GM12874 (cell line): ENCODE measurements around the gene LRP1B.

Experiments
- CTCF ChIP-seq: IDR thresholded peaks from 2 replicates; pipeline ENCODE4 v1.5.1; 2011; ENCODE audit warnings: low read depth, mild to moderate bottlenecking, control low read depth, low read length, moderate library complexity; ENCODE audit not compliant: insufficient read depth

The LRP1B gene

GRCh38 chr2:141079231-141079630, 1051.6 kb downstream of the LRP1B start:
- TF ChIP-seq CTCF: no peak

- TF ChIP-seq CTCF: no peak
Measured at GRCh38 chr2:141075753-141076152, 1055.1 kb downstream of the LRP1B start.

- TF ChIP-seq CTCF: no peak
Measured at GRCh38 chr2:141068053-141068682, 1062.6 kb downstream of the LRP1B start.

- no peak for TF ChIP-seq CTCF
Measured at GRCh38 chr2:141065042-141065441, 1065.8 kb downstream of the LRP1B start.

- TF ChIP-seq CTCF: no peak
Measured at GRCh38 chr2:141063406-141063805, 1067.4 kb downstream of the LRP1B start.

- TF ChIP-seq CTCF: no peak
Measured at GRCh38 chr2:141062443-141062842, 1068.4 kb downstream of the LRP1B start.

GRCh38 chr2:141062031-141062430, 1068.8 kb downstream of the LRP1B start:
- no peak for TF ChIP-seq CTCF
